Epithelial cell of alveolus of lung (primary cell): Measurements from ENCODE around the gene CBLB. TPM values are rescaled to one million over a fixed set of nuclear protein-coding genes. Genes with fewer than 3 reads are reported as not detected.

ENCODE experiments used
- total RNA-seq: library from RNA; depleted of rRNA; stranded (reverse); fragments of >200 nt; gene quantifications from 2 replicates; pipeline ENCODE4 v1.2.1, GENCODE V29; 2015

The CBLB gene
- 18.0 and 42.2 TPM in 2 replicates for total RNA-seq

GRCh38 chr3:105868742-105869530, at the start of gene CBLB:
Gene CBLB (minus strand): TSS chr3:105869012. CDS start chr3:105867577, 1,435 bp downstream.

